ENCODE results near the gene RGS18.

DNA sequence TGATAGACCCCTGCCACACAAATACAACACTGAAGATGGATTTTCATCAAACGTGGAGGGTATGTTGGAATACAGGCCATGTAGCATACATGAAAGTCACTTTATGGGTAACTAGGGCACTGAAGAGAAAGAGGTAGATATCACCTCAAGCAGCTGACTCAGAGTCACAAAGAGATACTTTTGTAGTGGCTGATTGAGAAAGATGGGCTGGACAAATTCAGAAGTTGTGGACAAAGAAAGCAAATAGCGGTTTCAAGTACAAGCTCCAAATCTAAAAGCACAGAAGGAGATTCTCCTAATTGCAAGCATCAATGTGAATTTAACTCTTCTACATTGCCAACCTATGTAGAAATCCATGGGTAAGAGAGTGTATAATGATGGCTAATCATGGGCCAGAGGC, 35.0 kb upstream of the RGS18 start:
- TF ChIP-seq, protein P1, sequence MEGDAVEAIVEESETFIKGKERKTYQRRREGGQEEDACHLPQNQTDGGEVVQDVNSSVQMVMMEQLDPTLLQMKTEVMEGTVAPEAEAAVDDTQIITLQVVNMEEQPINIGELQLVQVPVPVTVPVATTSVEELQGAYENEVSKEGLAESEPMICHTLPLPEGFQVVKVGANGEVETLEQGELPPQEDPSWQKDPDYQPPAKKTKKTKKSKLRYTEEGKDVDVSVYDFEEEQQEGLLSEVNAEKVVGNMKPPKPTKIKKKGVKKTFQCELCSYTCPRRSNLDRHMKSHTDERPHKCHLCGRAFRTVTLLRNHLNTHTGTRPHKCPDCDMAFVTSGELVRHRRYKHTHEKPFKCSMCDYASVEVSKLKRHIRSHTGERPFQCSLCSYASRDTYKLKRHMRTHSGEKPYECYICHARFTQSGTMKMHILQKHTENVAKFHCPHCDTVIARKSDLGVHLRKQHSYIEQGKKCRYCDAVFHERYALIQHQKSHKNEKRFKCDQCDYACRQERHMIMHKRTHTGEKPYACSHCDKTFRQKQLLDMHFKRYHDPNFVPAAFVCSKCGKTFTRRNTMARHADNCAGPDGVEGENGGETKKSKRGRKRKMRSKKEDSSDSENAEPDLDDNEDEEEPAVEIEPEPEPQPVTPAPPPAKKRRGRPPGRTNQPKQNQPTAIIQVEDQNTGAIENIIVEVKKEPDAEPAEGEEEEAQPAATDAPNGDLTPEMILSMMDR (IDR thresholded peaks at IDR 0.05) = no peak
- TF ChIP-seq ESRRA (IDR thresholded peaks at IDR 0.05; ENCODE audit: borderline replicate concordance, low read length) (no peak), HEYL (CRISPR knock-in tag; IDR thresholded peaks at IDR 0.05) (no peak), SMC3 (IDR thresholded peaks at IDR 0.05) (no peak), JUNB (IDR thresholded peaks at IDR 0.05) (no peak), KDM1A (IDR thresholded peaks at IDR 0.05; ENCODE audit: low read depth) (no peak), HDAC2 (IDR thresholded peaks at IDR 0.05) (no peak), RNF2 (IDR thresholded peaks at IDR 0.05; ENCODE audit: borderline replicate concordance, low read depth) (no peak), TFCP2L1 (CRISPR knock-in tag; IDR thresholded peaks at IDR 0.05) (no peak), FOSL2 (IDR thresholded peaks at IDR 0.05) (no peak), FOSL2 (CRISPR knock-in tag; IDR thresholded peaks at IDR 0.05) (no peak), PHF8 (IDR thresholded peaks at IDR 0.05; ENCODE audit: borderline replicate concordance, low read depth) (no peak), SREBF2 (IDR thresholded peaks at IDR 0.05) (no peak), MAFK (IDR thresholded peaks at IDR 0.05; ENCODE audit: partially characterized antibody) (no peak)
- TF ChIP-seq, protein P2, sequence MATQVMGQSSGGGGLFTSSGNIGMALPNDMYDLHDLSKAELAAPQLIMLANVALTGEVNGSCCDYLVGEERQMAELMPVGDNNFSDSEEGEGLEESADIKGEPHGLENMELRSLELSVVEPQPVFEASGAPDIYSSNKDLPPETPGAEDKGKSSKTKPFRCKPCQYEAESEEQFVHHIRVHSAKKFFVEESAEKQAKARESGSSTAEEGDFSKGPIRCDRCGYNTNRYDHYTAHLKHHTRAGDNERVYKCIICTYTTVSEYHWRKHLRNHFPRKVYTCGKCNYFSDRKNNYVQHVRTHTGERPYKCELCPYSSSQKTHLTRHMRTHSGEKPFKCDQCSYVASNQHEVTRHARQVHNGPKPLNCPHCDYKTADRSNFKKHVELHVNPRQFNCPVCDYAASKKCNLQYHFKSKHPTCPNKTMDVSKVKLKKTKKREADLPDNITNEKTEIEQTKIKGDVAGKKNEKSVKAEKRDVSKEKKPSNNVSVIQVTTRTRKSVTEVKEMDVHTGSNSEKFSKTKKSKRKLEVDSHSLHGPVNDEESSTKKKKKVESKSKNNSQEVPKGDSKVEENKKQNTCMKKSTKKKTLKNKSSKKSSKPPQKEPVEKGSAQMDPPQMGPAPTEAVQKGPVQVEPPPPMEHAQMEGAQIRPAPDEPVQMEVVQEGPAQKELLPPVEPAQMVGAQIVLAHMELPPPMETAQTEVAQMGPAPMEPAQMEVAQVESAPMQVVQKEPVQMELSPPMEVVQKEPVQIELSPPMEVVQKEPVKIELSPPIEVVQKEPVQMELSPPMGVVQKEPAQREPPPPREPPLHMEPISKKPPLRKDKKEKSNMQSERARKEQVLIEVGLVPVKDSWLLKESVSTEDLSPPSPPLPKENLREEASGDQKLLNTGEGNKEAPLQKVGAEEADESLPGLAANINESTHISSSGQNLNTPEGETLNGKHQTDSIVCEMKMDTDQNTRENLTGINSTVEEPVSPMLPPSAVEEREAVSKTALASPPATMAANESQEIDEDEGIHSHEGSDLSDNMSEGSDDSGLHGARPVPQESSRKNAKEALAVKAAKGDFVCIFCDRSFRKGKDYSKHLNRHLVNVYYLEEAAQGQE (IDR thresholded peaks at IDR 0.05) = no peak
